ENCODE data around the gene LPCAT3. TPM values are rescaled to one million over a fixed set of nuclear protein-coding genes. Genes with fewer than 3 reads are reported as not detected.
"Not testable (repeated sequence)": the region's sequence is repeated elsewhere in the genome, so short reads cannot be mapped to it uniquely, and the experiment has no call there.

LPCAT3 gene
- total RNA-seq, 2 experiments from 2014 or later = 18.3 to 20.5 TPM

DNA sequence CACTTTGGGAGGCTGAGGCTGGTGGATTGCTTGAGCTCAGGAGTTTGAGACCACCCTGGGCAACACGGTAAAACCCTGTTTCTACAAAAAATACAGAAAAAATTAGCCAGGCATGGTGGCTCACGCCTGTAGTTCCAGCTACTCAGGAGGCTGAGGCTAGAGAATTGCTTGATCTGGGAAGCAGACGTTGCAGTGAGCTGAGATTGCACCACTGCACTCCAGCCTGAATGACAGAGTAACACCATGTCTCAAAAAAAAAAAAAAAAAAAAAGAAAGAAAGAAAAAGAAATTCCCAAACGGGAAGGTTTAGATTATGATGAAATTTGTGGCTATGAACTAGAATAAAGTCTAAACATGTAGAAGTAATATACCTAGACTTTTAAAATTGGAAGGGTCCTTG lies 6.9 kb downstream of the LPCAT3 start:
- Mint-ChIP-seq H3K36me3 (peaks cover 13% of the 10 kb centered on the region), H3K4me1 (ENCODE audit: low read depth) (peaks cover 20% of the 10 kb centered on the region)
- intact Hi-C loops (cut with micrococcal nuclease); H3K27me3 Mint-ChIP-seq; DNase-seq; CTCF ChIA-PET; H3K9me3 Mint-ChIP-seq; POLR2A ChIA-PET; H3K4me3 Mint-ChIP-seq; H3K27ac Mint-ChIP-seq: not testable (repeated sequence)

DNA sequence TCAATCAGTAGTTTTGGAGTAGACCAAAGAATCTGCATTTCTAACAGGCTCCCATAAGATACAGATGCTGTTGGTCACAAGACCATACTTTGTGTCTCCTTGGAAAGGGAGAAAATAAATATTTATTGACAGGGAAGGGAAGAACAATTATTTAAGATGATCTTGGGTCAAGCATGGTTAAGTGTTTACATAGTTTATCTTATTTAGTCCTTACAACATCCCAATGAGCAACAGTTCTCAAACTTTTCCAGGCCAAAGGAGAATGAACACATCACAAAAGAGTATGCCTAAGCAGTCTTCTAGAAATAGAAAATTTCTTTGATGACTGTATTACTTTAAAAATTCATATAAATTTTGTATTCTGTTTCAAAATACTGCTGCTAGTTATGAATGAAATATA lies 8.8 kb downstream of the LPCAT3 start:
- Mint-ChIP-seq H3K27ac (no peak overlapping the region), H3K4me3 (no peak overlapping the region), H3K9me3 (no peaks in the 10 kb centered on the region), H3K36me3 (peaks cover 15% of the 10 kb centered on the region), H3K27me3 (no peaks in the 10 kb centered on the region), H3K4me1 (ENCODE audit: low read depth) (peaks cover 25% of the 10 kb centered on the region)
- DNase-seq = no peak
- CTCF ChIA-PET = interaction anchor here (1.3 kb wide), 1 partner anchor 10 kb away, joined by 3 read pairs; no protein-coding TSS in a partner anchor
- POLR2A ChIA-PET = no interaction called here
- intact Hi-C loops (cut with micrococcal nuclease) = no loop called here

GRCh38 chr12:7008864-7009263 lies 9.4 kb downstream of the LPCAT3 start:
- peaks cover 16% of the 10 kb centered on the region for H3K36me3 Mint-ChIP-seq
- no peak overlapping the region for H3K4me3 Mint-ChIP-seq
- H3K9me3 Mint-ChIP-seq = no peaks in the 10 kb centered on the region
- intact Hi-C loops (cut with micrococcal nuclease) = no loop called here
- no peak overlapping the region for H3K27ac Mint-ChIP-seq
- H3K4me1 Mint-ChIP-seq (ENCODE audit: low read depth) = peaks cover 28% of the 10 kb centered on the region
- DNase-seq = no peak
- H3K27me3 Mint-ChIP-seq = no peaks in the 10 kb centered on the region
- POLR2A ChIA-PET = no interaction called here
- CTCF ChIA-PET = interaction anchor here (0.7 to 1.8 kb wide), 3 partner anchors 9 to 84 kb away, joined by 3 to 8 read pairs (median 3); partner anchors contain the start of gene LPCAT3

- Mint-ChIP-seq H3K4me1 (ENCODE audit: low read depth) (peaks cover 26% of the 10 kb centered on the region), H3K27me3 (no peaks in the 10 kb centered on the region), H3K36me3 (peaks cover 12% of the 10 kb centered on the region), H3K9me3 (no peaks in the 10 kb centered on the region), H3K4me3 (no peak overlapping the region), H3K27ac (no peak overlapping the region)
- intact Hi-C loops (cut with micrococcal nuclease) = no loop called here
- CTCF ChIA-PET = interaction anchor here (1.3 kb wide), 1 partner anchor 10 kb away, joined by 4 read pairs; no protein-coding TSS in a partner anchor
- no peak for DNase-seq
- POLR2A ChIA-PET = no interaction called here
These were observed 11.6 kb downstream of the LPCAT3 start for GRCh38 chr12:7006639-7007038.

DNA sequence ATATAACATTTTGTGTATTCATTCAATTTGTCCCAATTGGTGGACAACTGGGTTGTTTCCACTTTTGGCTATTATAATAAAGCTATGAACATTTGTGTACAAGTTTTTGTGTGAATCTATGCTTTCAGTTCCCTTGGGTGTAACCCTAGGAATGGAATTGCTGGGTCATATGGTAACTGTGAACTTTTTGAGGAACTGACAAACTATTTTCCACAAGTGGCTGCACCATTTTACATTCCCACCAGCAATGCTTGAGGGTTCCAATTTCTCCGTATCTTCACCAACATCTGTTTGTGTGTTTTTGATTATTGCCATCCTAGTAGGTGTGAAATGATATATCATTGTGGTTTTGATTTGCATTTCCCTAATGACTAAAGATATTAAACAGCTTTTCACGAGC lies 13.0 kb downstream of the LPCAT3 start:
- no peak overlapping the region for H3K27ac Mint-ChIP-seq
- H3K36me3 Mint-ChIP-seq = peaks cover 15% of the 10 kb centered on the region
- H3K27me3 Mint-ChIP-seq = no peaks in the 10 kb centered on the region
- intact Hi-C loops (cut with micrococcal nuclease) = no loop called here
- no peak overlapping the region for H3K4me3 Mint-ChIP-seq
- peaks cover 26% of the 10 kb centered on the region for H3K4me1 Mint-ChIP-seq (ENCODE audit: low read depth)
- H3K9me3 Mint-ChIP-seq = no peaks in the 10 kb centered on the region
- CTCF ChIA-PET = interaction anchor here (1.2 kb wide), 1 partner anchor 13 kb away, joined by 4 read pairs; the partner anchor contains the start of gene LPCAT3
- POLR2A ChIA-PET = no interaction called here
- DNase-seq = no peak

GRCh38 chr12:7004840-7005239 lies 13.4 kb downstream of the LPCAT3 start:
- Mint-ChIP-seq H3K27ac (no peak overlapping the region), H3K36me3 (peaks cover 13% of the 10 kb centered on the region), H3K4me1 (ENCODE audit: low read depth) (peaks cover 26% of the 10 kb centered on the region), H3K9me3 (no peaks in the 10 kb centered on the region), H3K27me3 (no peaks in the 10 kb centered on the region), H3K4me3 (no peak overlapping the region)
- ChIA-PET CTCF (interaction anchor here (1.2 to 1.6 kb wide), 2 partner anchors 13 to 108 kb away, joined by 4 to 6 read pairs; partner anchors contain the start of gene LPCAT3), POLR2A (no interaction called here)
- intact Hi-C loops (cut with micrococcal nuclease) = no loop called here
- no peak for DNase-seq

GRCh38 chr12:7004287-7004803 lies 13.9 kb downstream of the LPCAT3 start:
- intact Hi-C loops (cut with micrococcal nuclease) = no loop called here
- no peak overlapping the region for H3K4me3 Mint-ChIP-seq
- H3K36me3 Mint-ChIP-seq = peaks cover 12% of the 10 kb centered on the region
- H3K9me3 Mint-ChIP-seq = no peaks in the 10 kb centered on the region
- H3K4me1 Mint-ChIP-seq (ENCODE audit: low read depth) = peaks cover 24% of the 10 kb centered on the region
- H3K27me3 Mint-ChIP-seq = no peaks in the 10 kb centered on the region
- ChIA-PET POLR2A (no interaction called here), CTCF (interaction anchor here (0.9 to 1.6 kb wide), 3 partner anchors 14 to 109 kb away, joined by 3 to 6 read pairs (median 4); partner anchors contain the start of gene LPCAT3)
- H3K27ac Mint-ChIP-seq = no peak overlapping the region
- DNase-seq = no peak

GRCh38 chr12:7001921-7002591 lies 16.2 kb downstream of the LPCAT3 start:
- Mint-ChIP-seq H3K36me3 (peaks cover 20% of the 10 kb centered on the region), H3K9me3 (no peaks in the 10 kb centered on the region), H3K27me3 (no peaks in the 10 kb centered on the region), H3K27ac (no peak overlapping the region), H3K4me3 (no peak overlapping the region), H3K4me1 (ENCODE audit: low read depth) (peaks cover 21% of the 10 kb centered on the region)
- ChIA-PET CTCF (no interaction called here), POLR2A (no interaction called here)
- no peak for DNase-seq
- intact Hi-C loops (cut with micrococcal nuclease) = no loop called here

GRCh38 chr12:6998715-6999451 lies 19.4 kb downstream of the LPCAT3 start:
- Mint-ChIP-seq H3K4me1 (ENCODE audit: low read depth) (peaks cover 4% of the 10 kb centered on the region), H3K36me3 (peaks cover 28% of the 10 kb centered on the region), H3K27me3 (no peaks in the 10 kb centered on the region), H3K27ac (no peak overlapping the region), H3K9me3 (no peaks in the 10 kb centered on the region), H3K4me3 (no peak overlapping the region)
- ChIA-PET POLR2A (interaction anchor here (0.5 kb wide), 1 partner anchor 119 kb away, joined by 4 read pairs; no protein-coding TSS in a partner anchor), CTCF (interaction anchor here (0.6 to 1.1 kb wide), 3 partner anchors 92 to 188 kb away, joined by 3 to 4 read pairs (median 4); partner anchors contain the start of gene C1RL)
- DNase-seq = no peak
- intact Hi-C loops (cut with micrococcal nuclease) = no loop called here

- Mint-ChIP-seq H3K27ac (no peak overlapping the region), H3K4me3 (no peak overlapping the region), H3K9me3 (no peaks in the 10 kb centered on the region), H3K36me3 (peaks cover 30% of the 10 kb centered on the region), H3K4me1 (ENCODE audit: low read depth) (peaks cover 4% of the 10 kb centered on the region), H3K27me3 (no peaks in the 10 kb centered on the region)
- intact Hi-C loops (cut with micrococcal nuclease) = no loop called here
- CTCF ChIA-PET = no interaction called here
- POLR2A ChIA-PET = no interaction called here
- no peak for DNase-seq
These were observed 22.2 kb downstream of the LPCAT3 start for GRCh38 chr12:6996040-6996441.

DNA sequence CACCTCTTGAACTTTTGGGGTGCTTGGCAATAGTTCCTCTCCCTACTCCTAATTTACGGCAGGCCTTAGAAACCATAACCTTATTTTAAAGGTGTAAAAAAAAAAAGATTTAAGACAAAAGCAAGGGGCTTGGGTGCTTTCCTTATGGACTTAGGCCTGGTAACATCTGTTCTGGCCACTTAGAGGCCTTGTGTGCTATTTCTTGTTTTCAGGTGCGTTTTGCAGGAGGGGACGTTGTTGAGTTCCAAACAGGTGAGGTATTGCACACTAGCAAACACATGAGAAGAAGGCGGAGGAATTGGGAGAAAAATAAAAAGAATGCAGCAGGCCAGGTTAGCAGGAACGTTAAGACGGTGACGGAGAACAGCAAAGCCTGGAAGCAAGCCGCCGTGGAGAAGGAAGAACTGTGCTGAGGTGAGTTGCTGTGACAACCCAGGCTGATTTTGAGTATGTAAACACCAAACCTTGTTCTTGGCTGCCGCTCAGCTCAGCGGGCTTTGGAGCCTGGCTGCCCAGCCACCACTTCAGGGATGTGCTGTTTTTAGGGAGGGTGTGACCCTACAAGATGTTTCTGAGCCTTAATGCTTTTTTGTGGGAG lies 30.2 kb downstream of the LPCAT3 start:
- no peaks in the 10 kb centered on the region for H3K4me1 Mint-ChIP-seq (ENCODE audit: low read depth)
- ChIA-PET CTCF (no interaction called here), POLR2A (no interaction called here)
- no peaks in the 10 kb centered on the region for H3K27me3 Mint-ChIP-seq
- intact Hi-C loops (cut with micrococcal nuclease) = no loop called here
- H3K27ac Mint-ChIP-seq = no peak overlapping the region
- no peak for DNase-seq
- no peaks in the 10 kb centered on the region for H3K9me3 Mint-ChIP-seq
- no peak overlapping the region for H3K4me3 Mint-ChIP-seq
- H3K36me3 Mint-ChIP-seq = peaks cover 20% of the 10 kb centered on the region

GRCh38 chr12:6982532-6982931 lies 35.7 kb downstream of the LPCAT3 start:
- Mint-ChIP-seq H3K4me1 (ENCODE audit: low read depth) (no peaks in the 10 kb centered on the region), H3K9me3 (no peaks in the 10 kb centered on the region), H3K27ac (no peak overlapping the region), H3K27me3 (no peaks in the 10 kb centered on the region), H3K36me3 (peaks cover 40% of the 10 kb centered on the region), H3K4me3 (no peak overlapping the region)
- intact Hi-C loops (cut with micrococcal nuclease) = no loop called here
- POLR2A ChIA-PET = no interaction called here
- CTCF ChIA-PET = interaction anchor here (1.1 to 1.3 kb wide), 2 partner anchors 127 to 130 kb away, joined by 3 to 4 read pairs; partner anchors contain the start of gene C1RL
- DNase-seq = no peak

Data from activated CD4-positive, alpha-beta memory T cell treated with anti-CD3 and anti-CD28 coated beads for 36 hours (primary cell).